ENCODE results near the gene SCGB3A1.

SCGB3A1 gene

DNA sequence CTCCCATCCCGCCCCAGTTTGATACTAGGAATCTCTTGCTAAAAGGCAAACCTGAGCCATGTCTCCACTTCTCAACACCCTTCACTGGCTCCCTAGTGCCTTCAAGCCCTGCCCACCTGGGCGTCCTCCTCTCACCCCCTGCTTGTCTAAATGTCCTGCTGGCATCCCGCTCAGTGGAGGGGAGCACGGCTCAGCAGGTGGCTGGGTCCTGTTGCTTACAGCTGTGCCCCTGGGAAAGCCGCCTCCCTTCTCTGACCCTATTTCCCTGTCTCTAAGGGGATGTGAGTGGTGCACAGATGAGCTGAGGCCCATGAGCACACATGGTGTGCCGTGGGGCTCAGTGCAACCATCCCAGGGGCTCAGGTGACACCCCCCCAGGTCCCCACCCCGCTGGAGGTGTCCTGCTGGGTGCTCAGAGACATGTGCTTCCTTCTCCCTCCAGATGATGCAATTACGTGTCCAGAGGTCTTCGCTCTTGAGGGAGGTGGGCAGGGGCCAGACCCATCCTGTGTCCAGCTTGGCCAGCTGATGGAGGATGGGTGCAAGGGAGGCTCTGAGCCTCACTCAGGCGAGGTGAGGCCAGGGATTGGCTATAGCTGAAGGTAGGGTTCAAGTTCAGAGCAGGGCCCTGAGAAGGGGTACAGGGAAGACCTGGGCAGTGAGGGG lies 34.0 kb upstream of the SCGB3A1 start:
- no peak for DNase-seq

DNA sequence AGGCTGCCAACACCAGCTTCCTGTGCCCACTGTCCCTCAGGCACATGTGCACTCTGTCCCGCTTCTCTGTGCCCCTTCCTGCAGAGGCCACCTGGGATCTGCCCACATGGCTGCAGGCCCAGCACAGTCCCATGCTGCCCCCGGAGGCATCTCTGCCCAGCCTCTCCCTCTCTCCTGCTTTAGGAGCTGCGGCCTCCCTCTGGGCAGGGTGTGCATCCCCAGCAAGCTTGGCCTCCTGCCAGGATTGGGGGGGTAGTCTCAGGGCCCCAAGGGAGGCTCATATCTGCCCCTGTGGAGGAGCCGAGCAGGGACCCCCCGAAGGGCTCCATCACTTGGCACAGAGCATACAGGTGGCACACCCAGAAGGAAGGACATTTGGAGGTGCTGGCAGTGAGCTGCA lies 33.3 kb upstream of the SCGB3A1 start:
- no peak for DNase-seq

DNA sequence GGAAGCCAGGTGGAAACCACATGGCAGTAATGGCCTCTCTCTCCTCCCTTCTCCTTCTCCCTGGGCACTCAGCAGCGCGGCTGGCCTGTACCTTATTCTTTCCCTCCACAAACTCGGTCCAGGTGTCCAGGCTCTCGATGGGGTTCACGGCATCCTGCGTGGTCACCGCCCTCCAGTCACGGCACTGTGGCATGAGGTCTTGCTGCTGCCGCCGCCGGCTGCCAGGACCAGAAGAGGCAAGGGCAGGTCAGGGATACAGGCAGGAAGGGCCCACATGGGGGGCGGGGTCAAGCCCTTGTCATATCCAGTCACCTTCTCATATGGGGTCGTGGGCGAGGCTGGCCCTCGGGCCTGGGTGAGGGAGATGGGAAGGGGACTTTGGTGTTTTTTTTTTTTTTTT lies 32.5 kb upstream of the SCGB3A1 start:
- no peak for DNase-seq

DNA sequence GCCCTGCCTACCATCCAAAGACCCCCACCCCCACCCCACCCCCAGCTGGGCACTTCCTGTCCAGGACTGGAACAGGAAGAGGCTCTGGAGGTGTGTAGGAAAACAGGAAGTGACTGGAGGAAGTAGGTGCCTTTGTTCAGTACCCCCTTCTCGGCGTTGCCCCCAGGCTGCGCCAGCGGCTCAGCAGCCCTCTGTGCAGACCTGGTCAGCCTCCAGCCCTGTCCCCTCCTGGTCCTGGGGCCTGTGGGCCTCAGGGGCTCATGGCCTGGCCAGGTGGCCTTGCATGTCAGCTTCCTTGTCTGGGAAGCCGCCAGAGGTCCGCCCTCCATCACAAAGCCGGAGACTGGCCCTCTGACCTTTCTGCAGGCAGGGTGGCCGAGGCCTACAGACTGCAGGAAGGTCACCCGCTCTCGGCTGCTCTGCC lies 32.1 kb upstream of the SCGB3A1 start:
- DNase-seq: no peak

DNA sequence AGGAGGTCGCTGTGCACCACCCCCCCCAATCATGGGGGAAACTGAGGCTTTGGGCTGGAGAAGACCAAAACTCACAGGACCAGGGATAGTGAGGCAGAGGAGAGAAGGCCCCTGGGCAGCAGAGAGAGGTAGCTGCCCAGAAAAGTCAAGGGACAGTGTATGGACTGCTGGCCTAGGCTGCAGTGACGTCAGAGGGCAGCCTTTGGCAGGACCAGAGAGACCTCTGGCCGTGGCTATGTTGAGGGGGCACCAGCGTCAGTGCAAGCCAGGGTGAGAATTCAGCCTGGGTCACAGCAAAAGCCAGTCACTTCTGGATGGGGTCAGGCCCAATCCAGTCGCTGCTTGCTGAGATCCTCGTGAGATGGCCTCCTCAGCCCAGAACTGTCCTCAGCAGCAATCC lies 31.6 kb upstream of the SCGB3A1 start:
- no peak for DNase-seq

DNA sequence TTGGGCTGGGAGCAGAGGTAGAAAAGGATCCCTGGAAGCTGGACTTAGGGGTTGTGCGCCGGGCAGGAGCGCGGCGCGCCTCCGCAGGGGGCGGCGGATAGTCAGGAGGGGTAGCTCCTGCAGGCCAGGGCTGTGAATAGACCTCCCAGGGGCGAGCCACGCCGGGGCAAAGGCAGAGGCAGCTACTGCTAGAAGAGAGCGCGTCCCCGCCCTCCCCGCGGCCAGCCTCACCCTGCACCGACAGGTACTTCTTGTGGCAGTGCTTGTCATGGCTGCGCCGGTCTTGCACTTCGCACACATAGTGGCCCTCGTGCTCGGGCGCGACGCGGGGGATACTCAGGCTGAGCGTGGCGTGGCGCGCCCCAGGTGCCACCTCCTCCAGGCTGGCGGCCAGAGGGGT lies 30.0 kb upstream of the SCGB3A1 start:
- DNase-seq: no peak

DNA sequence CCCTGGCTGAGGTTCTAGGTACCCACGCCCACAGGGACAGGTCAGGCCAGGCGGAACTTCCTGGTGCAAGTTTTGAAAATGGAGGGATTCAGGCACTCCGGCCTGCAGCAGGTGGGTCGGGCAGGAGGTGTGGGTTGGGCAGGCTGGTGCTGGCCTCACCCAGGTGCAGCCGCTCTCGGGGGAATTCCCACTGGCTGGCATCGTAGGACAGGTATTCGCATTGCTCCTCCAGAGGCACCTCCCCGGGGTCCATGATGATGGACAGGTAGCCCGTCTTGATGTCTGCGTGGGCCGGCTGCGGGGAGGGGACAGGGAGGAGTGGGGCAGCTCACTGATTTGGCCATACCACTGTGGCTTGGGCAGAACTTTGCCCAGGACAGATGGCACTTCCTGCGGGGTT lies 28.7 kb upstream of the SCGB3A1 start:
- DNase-seq: no peak

DNA sequence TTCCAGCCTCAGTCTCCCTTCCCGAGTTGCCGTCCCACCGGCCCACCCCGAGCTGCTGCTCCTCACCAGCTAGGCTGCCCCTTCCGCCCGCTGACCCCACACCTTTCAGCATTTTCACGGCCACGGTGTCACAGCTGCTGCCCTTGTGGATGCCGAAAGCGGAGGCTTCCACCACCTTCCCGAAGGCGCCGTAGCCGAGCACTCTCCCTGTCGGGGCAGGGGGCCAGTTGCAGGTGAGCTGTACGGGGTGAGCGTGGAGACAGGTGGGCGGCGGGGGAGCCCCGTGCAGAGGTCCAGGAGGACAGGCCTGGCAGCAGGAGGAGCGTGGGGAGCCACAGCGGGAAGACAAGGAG lies 28.2 kb upstream of the SCGB3A1 start:
- no peak for DNase-seq

DNA sequence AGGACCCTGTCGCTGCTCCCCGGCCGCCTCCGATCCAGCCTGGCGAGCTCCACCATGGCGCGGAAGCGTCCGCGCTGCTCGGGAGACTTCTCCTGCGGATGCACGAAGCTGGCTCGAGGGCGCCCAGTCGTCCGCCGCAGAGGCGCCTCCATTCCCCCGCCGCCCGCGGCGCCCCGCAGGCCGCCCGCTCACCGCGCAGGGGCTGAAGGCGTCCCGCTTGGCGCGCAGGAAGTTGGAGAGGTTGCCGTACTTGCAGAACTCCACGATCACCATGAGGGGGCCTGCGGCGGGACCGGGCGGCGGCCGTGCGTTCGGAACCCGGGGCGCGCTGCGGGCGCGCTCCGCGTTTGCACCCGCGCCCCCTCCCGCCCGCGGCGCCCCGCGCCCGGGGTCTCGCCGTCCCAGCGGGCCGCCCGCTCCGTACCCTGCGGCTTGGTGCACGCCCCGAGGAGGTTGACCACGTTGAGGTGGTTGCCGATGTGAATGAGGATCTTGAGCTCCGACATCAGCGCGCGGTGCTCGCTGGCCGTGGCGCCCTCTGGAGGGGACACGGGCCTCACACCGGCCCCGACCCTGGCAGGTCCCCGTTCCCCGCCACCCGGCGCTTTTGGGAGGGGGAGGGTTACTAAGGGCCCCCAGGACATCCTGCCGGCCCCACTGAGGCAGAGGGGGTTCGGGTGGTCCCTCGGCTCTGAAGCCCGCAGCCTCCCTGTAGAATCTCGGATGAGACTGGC lies 27.7 kb upstream of the SCGB3A1 start:
- DNase-seq: no peak

DNA sequence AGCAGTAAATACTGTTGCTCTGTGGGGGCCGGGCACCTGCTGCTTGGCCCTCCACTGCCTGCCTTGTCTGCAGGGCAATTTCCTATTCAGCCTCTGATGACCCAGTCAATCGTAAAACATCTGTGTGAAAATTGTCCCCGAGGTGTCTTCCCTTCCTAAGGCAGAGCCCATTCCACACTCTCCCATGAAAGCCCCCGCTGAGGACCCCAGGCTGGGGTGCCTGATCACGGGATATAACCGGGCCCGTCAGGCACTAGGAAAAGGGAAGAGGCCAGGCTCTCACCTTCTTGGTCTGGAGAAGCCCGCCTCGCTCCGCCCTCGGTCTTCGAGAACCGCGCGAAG lies 27.2 kb upstream of the SCGB3A1 start:
- DNase-seq: no peak

DNA sequence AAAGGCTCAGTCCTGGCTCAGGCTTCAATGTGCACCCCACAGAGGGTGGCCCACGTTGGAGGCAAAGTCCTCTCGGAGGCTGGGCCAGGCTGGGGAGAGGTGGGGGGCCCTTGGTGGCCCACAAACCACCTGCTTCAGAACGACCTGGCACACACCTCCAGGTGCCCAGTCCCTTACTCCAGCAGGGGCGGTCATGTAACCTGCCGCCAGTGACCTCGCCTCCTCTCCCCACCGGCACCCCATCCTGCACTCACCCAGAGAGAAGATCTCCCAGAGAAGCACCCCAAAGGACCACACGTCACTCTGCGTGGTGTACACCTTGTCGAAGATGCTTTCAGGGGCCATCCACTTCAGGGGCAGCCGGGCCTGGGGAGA lies 22.5 kb upstream of the SCGB3A1 start:
- no peak for DNase-seq

DNA sequence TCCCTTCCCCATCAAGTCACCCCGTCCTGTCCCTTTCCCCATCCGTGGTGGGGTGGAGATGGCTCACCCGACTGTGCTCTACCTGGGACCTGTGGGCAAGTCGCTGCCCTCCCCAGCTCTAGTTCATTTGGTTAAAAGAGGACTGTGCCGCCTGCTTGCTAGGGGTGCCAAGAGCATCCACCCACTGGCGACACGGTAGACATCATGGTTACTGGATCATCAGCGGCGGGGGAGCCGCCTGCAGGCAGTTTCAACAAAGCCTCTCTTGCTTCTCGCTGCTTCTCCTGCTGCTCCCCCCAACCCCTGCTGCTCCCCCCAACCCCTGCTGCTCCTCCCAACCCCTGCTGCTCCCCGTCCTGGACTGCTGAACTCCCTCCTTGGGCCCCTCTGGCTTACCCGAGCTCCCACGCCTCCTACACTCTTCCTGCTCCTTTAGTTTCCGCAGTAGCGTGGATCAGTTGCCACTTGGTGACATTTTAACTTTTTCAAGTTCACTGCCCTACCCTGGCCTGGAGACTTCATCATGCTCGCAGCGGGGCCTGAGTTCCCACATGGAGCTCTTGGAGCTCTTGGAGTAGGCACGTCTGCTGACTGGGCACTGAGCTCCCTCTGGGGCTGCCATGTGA lies 22.0 kb upstream of the SCGB3A1 start:
- DNase-seq: no peak

DNA sequence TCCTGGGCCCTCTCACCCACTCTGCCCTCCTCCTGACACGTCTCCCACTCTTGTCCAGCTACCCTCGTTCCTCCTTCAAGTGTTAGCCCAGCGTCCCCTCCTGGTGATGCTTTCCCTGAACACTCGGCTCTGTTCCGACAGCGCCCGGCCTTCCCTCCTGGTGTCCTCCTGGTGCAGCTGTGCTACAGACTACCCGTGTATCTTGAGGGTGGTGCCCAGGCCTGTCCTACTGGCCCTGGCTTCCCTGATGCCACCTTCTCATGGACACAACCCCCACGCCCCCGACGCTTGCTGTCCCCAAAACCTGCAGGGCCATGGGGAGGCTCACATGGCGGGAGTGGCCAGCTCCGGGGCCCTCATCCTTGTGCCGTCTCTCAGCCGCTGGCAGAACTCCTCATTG lies 21.4 kb upstream of the SCGB3A1 start:
- no peak for DNase-seq

DNA sequence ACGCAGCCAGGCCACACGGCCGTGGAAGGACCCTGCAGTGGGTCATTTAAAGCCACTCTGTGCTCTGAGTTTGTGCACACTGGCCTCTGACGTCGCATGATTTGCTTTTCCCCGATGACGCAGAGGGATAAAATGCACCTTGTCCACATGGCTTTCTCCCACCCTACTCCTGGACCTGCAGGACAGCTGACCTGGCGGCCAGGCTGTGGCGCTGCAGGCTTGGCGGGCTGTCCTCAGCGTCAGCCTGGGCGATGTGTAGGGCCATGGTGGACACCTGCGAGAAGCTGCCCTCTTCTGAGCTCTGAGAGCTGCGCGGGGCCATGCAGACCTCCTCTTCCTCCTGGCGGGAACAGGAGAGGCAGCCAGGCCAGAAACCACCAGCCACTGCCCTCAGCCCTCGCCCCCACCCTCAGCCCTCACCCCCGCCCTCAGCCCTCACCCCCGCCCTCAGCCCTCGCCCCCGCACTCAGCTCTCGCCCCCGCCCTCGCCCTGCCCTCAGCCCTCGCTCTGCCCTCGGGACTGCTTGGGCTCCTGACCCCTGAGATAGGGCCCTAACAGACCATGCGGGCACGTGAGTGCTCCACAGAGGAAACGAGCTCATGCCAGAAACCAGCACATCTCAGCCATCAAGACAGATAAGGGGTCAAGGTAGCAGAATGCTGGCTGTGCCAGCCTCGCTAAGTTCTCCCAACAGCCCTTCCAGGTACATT lies 20.0 kb upstream of the SCGB3A1 start:
- no peak for DNase-seq

DNA sequence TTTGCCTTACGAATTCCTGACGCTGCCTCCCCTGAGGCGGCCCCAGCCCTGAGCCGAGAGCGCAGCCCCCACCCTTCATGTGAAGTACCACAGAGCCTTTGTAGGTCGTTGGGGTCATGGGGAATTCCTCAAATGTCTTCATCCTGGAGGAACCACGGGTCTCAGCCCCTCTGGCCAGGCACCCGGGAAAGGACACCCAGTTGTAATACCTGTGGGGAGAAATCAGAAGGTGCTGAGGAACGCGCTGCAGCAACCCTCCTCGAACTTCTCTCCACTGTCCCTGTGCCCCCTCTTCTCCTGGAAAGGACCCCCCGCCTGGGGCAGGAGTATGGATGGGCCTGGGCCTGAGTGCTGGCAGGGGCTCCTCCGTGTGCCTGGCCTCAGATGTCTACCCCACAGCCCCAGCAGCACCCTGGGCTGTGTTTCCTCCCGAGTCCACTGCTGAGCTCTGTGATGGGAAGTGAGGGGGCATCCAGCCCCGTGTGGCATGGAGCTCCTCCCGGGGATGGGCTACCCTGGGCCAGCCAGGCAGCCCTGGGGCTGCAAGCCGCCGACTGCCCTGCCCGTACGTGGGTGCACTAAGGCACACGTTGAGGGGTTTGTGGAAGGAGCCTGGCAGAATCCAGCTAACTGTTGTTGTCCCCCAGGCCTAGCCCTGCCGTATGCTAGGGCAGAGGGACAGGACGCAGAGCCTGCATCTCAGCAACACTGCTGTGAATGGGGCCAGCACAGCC lies 18.7 kb upstream of the SCGB3A1 start:
- DNase-seq: no peak

DNA sequence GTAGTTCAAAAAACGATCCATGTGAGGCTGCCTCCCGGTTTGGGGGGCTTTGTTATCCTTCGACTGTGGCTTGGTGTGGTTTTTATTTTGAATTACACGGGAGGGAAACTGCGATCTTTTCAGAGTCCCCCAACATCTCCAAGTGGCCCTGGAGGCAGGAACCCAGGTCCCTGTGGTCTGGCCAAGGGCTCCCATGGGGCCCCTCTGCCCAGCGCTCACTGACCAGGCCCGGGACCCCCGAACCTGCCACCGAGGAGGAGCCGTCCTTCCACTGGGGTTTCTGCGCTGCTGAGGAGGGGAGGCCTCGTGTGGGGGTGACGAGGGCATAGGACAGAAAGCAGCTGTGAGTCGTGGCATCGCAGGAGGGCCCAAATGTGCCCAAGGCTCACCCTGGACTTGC lies 18.1 kb upstream of the SCGB3A1 start:
- no peak for DNase-seq

DNA sequence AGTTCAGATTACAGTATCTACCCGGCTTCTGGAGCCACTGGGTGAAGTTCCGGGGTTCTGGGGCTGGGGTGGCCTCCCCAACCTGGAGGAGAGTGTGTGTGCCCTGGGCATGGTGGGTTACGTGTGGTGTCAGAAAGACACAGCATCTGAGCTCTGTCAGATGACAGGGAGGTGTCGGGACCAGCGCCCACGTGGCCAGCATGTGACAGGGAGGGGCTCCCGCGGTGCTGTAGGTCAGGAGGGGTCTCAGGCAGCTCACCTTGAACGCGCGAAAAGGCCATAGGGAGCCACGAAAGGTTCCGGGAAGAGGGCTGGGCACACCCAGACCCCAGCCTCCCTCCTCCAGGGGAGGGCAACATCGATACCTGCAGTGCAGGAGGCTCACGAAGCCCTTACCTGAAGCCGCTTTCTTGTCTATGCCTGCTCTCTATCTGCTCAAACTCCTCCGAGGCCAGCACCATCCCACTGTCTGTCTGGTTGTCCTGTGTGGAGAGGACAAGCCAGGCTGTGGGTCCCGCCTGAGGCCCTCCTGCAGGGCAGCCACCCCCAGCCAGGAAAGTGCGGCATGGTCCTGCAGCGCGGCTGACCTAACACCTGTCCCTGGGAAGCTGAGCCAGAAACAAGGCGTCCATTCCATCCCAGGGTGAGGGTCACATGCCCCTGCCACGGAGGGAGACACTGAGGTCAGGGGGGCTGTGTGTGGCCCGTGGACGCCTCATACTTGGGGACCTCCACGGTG lies 17.4 kb upstream of the SCGB3A1 start:
- no peak for DNase-seq

DNA sequence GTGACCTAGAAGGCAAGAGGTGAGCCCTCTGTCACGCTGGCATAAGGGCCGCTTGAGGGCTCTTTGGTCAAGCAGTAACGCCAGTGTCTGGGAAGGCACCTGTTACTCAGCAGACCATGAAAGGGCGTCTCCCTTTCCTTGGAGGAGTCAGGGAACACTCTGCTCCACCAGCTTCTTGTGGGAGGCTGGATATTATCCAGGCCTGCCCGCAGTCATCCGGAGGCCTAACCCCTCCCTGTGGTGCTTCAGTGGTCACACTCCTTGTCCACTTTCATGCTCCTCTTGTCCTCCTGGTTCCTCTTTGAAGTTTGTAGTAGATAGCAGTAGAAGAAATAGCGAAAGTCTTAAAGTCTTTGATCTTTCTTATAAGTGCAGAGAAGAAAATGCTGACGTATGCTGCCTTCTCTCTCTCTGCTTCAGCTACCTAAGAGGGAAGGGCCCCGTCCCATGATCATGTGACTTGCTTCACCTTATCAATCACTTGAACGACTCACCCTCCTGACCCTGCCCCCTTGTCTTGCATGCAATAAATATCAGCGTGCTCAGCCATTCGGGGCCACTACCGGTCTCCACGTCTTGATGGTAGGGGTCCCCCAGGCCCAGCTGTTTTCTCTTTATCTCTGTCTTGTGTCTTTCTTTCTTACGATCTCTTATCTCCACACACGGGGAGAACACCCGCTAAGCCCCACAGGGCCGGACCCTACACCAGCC lies 16.7 kb upstream of the SCGB3A1 start:
- DNase-seq: no peak

DNA sequence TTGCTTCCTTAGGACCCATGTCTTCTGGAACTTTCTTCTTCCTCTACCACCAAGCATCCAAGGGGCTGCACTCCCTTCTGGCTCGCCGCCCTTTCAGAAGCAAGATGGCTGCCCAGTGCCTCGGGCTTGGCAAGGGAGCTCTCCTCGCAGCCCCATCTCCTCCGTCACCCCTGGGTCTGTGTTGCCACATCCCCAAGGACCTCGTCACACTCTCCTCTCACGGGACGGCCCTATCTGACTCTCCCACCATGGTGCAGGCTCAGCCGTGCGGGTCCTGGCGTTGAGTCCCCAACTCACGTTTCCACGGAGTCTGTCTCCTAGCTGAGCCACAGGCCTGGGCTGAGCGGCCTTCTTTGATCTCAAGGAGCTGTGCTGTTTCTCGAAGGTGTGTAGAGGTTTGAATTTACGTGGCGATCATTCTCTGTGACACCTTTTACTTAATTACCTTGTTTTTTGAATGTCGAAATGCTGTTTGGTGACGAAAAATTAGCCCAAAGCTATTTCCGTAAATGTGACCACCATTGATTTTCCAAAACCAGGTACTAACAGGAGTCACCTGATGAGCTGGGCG lies 15.0 kb upstream of the SCGB3A1 start:
- no peak for DNase-seq

DNA sequence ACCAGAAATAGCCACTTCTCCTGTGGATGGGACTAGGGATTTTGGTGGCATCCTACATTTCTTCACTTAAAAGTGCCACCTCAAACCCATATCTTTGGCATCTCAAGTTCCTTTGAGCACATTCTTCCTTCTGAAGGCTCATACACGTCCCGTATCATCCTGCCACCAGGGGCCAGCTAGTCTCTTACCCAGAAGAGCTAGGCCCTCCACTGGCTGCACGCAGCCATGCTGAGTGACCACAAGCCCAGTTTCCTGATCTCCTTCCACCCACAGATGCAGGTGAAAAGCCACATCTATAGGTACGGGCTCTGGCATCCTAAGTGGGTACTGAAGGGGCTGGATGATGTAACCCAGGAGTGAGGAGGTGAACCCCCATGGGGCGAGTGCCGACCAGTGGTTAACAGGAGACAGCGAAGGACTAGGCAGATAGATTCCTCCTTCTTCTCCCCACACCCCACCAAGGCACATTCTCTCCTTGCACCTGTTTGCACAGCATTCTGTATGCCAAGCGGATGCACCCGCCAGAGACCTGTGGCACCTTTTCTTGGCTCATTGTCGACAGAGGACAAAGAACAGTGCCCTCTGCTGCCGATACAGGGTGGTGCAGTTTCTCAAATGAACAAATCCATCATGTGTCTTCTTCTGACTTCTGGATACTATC lies 14.4 kb upstream of the SCGB3A1 start:
- DNase-seq: peak; percentile 31

DNA sequence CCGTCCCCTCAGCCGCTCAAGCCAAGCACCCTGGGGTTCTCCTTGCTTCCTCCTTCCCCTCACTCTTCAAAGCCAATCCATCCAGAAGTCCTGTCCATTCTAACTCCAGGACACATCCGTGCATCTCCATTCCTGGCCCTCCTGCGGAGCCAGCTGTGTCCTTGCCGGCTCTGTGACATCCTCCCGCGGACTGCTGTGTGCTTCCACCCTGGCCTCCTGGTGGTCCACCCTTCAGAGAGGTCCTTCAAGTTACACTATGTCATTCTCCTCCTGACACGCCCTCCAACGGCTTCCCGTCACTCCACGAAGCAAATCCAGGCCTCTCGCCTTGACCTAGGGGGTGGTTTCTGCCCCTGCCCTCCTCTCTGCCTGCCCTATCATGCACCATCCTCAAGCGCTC lies 13.0 kb upstream of the SCGB3A1 start:
- no peak for DNase-seq
